ENCODE measurements around the gene FNDC10. TPM values are rescaled to one million over a fixed set of nuclear protein-coding genes. Genes with fewer than 3 reads are reported as not detected.

The FNDC10 gene
- total RNA-seq, 2 donors from 2014 or later: 10.4 to 10.8 TPM

GRCh38 chr1:1550591-1551432 is 49.1 kb downstream of the FNDC10 start:
- H3K27me3 ChIP-seq (ENCODE audit: control insufficient read depth, insufficient read depth, low read length, poor library complexity, severe bottlenecking): no peaks in the 10 kb centered on the region
- no peaks in the 10 kb centered on the region for H3K9me3 ChIP-seq (ENCODE audit: control insufficient read depth, low read length)
- no peak overlapping the region for H3K4me3 ChIP-seq (ENCODE audit: low read length)
- H3K27me3 Mint-ChIP-seq (ENCODE audit: insufficient read depth): no peaks in the 10 kb centered on the region
- no peak overlapping the region for H3K27ac Mint-ChIP-seq
- no peak overlapping the region for H3K4me3 Mint-ChIP-seq
- 91 to 97% methylated on average over 6 to 15 of the region's 15 CpGs for WGBS, 2 experiments (ENCODE audit: insufficient coverage in 1 of 2, insufficient read length in 1 of 2)
- H3K4me1 ChIP-seq (ENCODE audit: control insufficient read depth, insufficient read depth, low read length): no peaks in the 10 kb centered on the region
- DNase-seq: peak; percentile 77
- peak overlapping the region; percentile 24 for H3K27ac ChIP-seq (ENCODE audit: low read depth, low read length)
- H3K36me3 ChIP-seq (ENCODE audit: control insufficient read depth, insufficient read depth, low read length): peaks cover 32% of the 10 kb centered on the region
- peaks cover 13% of the 10 kb centered on the region for H3K36me3 Mint-ChIP-seq (ENCODE audit: low read depth)
- TF ChIP-seq CTCF (conservative IDR thresholded peaks at IDR 0.05): peak; percentile 72
- H3K9ac ChIP-seq (ENCODE audit: extremely low read depth, low read length, poor library complexity, severe bottlenecking): no peak overlapping the region
- H3K9me3 Mint-ChIP-seq: no peaks in the 10 kb centered on the region
- no peaks in the 10 kb centered on the region for H3K4me1 Mint-ChIP-seq

GRCh38 chr1:1550087-1550486 is 49.8 kb downstream of the FNDC10 start:
- peak overlapping the region; percentile 24 for H3K27ac ChIP-seq (ENCODE audit: low read depth, low read length)
- no peak overlapping the region for H3K4me3 Mint-ChIP-seq
- no peaks in the 10 kb centered on the region for H3K9me3 ChIP-seq (ENCODE audit: control insufficient read depth, low read length)
- no peak for TF ChIP-seq CTCF (conservative IDR thresholded peaks at IDR 0.05)
- H3K9me3 Mint-ChIP-seq: no peaks in the 10 kb centered on the region
- no peak overlapping the region for H3K4me3 ChIP-seq (ENCODE audit: low read length)
- H3K4me1 Mint-ChIP-seq: no peaks in the 10 kb centered on the region
- no peaks in the 10 kb centered on the region for H3K27me3 Mint-ChIP-seq (ENCODE audit: insufficient read depth)
- peaks cover 13% of the 10 kb centered on the region for H3K36me3 Mint-ChIP-seq (ENCODE audit: low read depth)
- H3K4me1 ChIP-seq (ENCODE audit: control insufficient read depth, insufficient read depth, low read length): no peaks in the 10 kb centered on the region
- H3K9ac ChIP-seq (ENCODE audit: extremely low read depth, low read length, poor library complexity, severe bottlenecking): no peak overlapping the region
- peaks cover 25% of the 10 kb centered on the region for H3K36me3 ChIP-seq (ENCODE audit: control insufficient read depth, insufficient read depth, low read length)
- DNase-seq: no peak
- 94 to 100% methylated on average over 4 to 6 of the region's 7 CpGs for WGBS, 2 experiments (ENCODE audit: insufficient coverage in 1 of 2, insufficient read length in 1 of 2)
- H3K27ac Mint-ChIP-seq: no peak overlapping the region
- H3K27me3 ChIP-seq (ENCODE audit: control insufficient read depth, insufficient read depth, low read length, poor library complexity, severe bottlenecking): no peaks in the 10 kb centered on the region

GRCh38 chr1:1548591-1548990 is 51.3 kb downstream of the FNDC10 start:
- no peak for DNase-seq
- no peak overlapping the region for H3K27ac ChIP-seq (ENCODE audit: low read depth, low read length)
- Mint-ChIP-seq H3K27ac (no peak overlapping the region), H3K36me3 (ENCODE audit: low read depth) (peaks cover 22% of the 10 kb centered on the region), H3K9me3 (no peaks in the 10 kb centered on the region), H3K4me1 (no peaks in the 10 kb centered on the region), H3K27me3 (ENCODE audit: insufficient read depth) (no peaks in the 10 kb centered on the region), H3K4me3 (no peak overlapping the region)
- H3K9me3 ChIP-seq (ENCODE audit: control insufficient read depth, low read length): no peaks in the 10 kb centered on the region
- H3K4me3 ChIP-seq (ENCODE audit: low read length): no peak overlapping the region
- H3K4me1 ChIP-seq (ENCODE audit: control insufficient read depth, insufficient read depth, low read length): no peaks in the 10 kb centered on the region
- peaks cover 23% of the 10 kb centered on the region for H3K36me3 ChIP-seq (ENCODE audit: control insufficient read depth, insufficient read depth, low read length)
- H3K9ac ChIP-seq (ENCODE audit: extremely low read depth, low read length, poor library complexity, severe bottlenecking): no peak overlapping the region
- 95 to 96% methylated on average over 9 to 14 of the region's 14 CpGs for WGBS, 2 experiments (ENCODE audit: insufficient coverage in 1 of 2, insufficient read length in 1 of 2)
- TF ChIP-seq CTCF (conservative IDR thresholded peaks at IDR 0.05): no peak
- H3K27me3 ChIP-seq (ENCODE audit: control insufficient read depth, insufficient read depth, low read length, poor library complexity, severe bottlenecking): no peaks in the 10 kb centered on the region

Other genes with a start within 250 kb of the FNDC10 start
- 10 to 100 TPM; 28.3 to 29.2 TPM for gene MXRA8, start 241.6 kb downstream of the FNDC10 start, total RNA-seq
- 100 to 1,000 TPM; 159 to 162 TPM for gene AURKAIP1, start 224.9 kb downstream of the FNDC10 start, total RNA-seq
- gene CCNL2, start 200.8 kb downstream of the FNDC10 start, total RNA-seq: 100 to 1,000 TPM; 187 to 244 TPM
- 100 to 1,000 TPM; 109 to 129 TPM for gene MRPL20, start 192.8 kb downstream of the FNDC10 start, total RNA-seq
- 1 to 10 TPM; 1.6 TPM for gene ANKRD65, start 178.9 kb downstream of the FNDC10 start, total RNA-seq
- gene VWA1, start 164.4 kb downstream of the FNDC10 start, total RNA-seq: 10 to 100 TPM; 12.7 to 17.4 TPM
- under 1 TPM; 0.55 TPM for gene ATAD3C, start 150.4 kb downstream of the FNDC10 start, total RNA-seq
- 10 to 100 TPM; 41.8 to 47.4 TPM for gene ATAD3B, start 128.4 kb downstream of the FNDC10 start, total RNA-seq
- gene ATAD3A, start 88.0 kb downstream of the FNDC10 start, total RNA-seq: 10 to 100 TPM; 42.8 to 47.6 TPM
- gene TMEM240, start 59.5 kb downstream of the FNDC10 start, total RNA-seq: 1 to 10 TPM; 6.4 to 6.9 TPM
- 100 to 1,000 TPM; 133 to 138 TPM for gene SSU72, start 25.3 kb downstream of the FNDC10 start, total RNA-seq
- 10 to 100 TPM; 77.4 to 97.9 TPM for gene MIB2, start 15.4 kb upstream of the FNDC10 start, total RNA-seq
- 10 to 100 TPM; 14.7 to 19.9 TPM for gene MMP23B, start 32.0 kb upstream of the FNDC10 start, total RNA-seq
- gene CDK11B, start 58.9 kb upstream of the FNDC10 start, total RNA-seq: 10 to 100 TPM; 31.8 to 33.6 TPM
- 10 to 100 TPM; 51.2 to 56.9 TPM for gene SLC35E2B, start 92.7 kb upstream of the FNDC10 start, total RNA-seq
- 10 to 100 TPM; 61.0 to 62.1 TPM for gene CDK11A, start 124.2 kb upstream of the FNDC10 start, total RNA-seq
- gene NADK, start 178.3 kb upstream of the FNDC10 start, total RNA-seq: 10 to 100 TPM; 75.2 to 81.6 TPM